GM12864 (cell line): ENCODE data around the gene CPT1C.

Experiments
- DNase-seq: peaks from one replicate; pipeline ENCODE4 v3.0.0-alpha.2; 2011; ENCODE audit warnings: low read depth
- H3K4me3 ChIP-seq: 2 replicates; pipeline ENCODE4 v1.5.1; 2011; ENCODE audit warnings: mild to moderate bottlenecking, low read depth, low read length, control low read depth
- TF ChIP-seq, protein P1 (sequence below): IDR thresholded peaks from 2 replicates; pipeline ENCODE4 v1.5.1; 2011; ENCODE audit warnings: low read depth, mild to moderate bottlenecking, moderate library complexity, low read length, control low read depth, inconsistent platforms; ENCODE audit errors: missing control alignments

Gene CPT1C

DNA sequence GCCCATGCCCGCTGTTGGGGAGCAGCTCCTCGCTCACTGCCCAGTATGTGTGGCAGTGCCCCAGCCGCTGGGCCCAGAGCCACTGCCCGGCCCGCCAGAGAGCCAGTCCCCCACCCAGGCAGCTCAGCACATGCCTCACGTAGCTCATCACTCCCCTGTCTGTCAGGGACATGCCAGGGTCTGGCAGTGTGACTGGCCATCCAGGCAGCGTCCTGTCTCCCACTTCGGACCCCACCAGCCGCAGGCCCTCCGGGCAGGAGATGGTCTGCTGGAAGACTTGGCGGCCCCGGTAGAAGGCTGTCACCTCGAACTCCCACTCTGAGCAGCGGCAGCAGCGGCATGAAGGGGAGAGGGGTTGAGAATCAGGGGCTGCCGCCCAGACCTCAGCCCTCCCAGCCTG, 28.9 kb upstream of the CPT1C start:
- DNase-seq: no peak
- H3K4me3 ChIP-seq: no peak overlapping the region
- TF ChIP-seq, protein P1, sequence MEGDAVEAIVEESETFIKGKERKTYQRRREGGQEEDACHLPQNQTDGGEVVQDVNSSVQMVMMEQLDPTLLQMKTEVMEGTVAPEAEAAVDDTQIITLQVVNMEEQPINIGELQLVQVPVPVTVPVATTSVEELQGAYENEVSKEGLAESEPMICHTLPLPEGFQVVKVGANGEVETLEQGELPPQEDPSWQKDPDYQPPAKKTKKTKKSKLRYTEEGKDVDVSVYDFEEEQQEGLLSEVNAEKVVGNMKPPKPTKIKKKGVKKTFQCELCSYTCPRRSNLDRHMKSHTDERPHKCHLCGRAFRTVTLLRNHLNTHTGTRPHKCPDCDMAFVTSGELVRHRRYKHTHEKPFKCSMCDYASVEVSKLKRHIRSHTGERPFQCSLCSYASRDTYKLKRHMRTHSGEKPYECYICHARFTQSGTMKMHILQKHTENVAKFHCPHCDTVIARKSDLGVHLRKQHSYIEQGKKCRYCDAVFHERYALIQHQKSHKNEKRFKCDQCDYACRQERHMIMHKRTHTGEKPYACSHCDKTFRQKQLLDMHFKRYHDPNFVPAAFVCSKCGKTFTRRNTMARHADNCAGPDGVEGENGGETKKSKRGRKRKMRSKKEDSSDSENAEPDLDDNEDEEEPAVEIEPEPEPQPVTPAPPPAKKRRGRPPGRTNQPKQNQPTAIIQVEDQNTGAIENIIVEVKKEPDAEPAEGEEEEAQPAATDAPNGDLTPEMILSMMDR: no peak

DNA sequence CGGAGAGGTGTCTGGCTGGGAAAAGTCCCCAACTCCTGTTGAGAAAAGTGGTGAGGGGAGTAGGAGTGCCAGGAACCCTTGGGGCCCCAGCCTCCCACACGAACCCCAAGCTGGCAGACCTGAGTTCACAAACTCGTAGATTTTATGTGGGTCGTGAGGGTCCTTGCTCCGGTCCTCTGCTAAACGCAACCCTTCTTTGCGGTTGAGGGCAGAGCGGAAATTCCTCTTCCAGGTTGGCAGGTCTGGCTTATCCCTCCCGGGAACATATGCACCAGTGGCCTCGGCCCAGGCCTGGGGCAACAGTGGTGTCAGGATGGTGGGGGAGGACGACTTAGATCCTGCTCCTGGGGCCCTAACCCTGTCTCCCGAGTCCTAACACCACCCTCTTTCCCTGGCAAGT, 27.7 kb upstream of the CPT1C start:
- no peak for DNase-seq
- no peak overlapping the region; the same call in 1 of the 2 replicates for H3K4me3 ChIP-seq
- TF ChIP-seq, protein P1: no peak

DNA sequence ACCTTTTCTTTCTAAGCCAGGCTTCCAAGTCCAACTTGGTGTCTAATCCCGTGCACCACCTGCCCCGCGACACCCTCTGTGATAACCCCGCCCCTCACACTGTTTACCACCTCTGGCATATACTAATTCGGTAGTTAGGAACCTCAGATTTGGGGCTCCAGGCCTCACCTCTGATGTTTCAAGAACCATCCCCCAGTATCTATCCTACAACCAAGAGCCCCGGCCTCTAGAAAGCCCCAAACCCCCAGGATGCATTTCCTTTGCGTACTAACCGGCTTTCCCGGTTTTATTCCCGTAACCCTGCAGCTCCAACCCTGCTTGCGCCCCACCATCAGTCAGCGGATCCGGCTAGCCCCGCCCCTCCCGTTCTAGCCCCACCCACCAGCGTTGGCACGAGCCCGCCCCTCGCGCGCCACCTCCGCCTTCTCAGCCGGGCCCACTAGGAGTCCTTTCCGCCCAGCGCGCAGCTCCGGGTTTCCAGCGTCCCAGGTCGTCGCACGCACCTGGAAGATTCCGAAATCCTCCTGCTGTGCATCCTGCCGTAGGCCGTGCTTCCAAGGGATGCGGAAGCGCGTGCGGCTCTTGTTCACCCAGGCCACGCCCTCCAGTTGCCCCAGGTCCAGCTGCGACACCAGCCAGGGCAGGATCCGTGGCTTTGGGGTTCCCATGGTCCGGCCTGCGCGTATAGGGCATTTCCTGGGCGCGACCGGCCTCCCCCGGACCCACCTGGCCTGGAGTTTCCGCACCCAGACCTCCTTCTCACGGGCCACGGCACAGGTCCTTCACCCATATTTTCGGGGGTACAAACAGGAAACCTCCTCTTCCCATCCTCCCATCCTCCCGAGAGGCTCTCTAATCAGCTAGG, 26.5 kb upstream of the CPT1C start:
- H3K4me3 ChIP-seq: peak overlapping the region; percentile 94
- no peak for DNase-seq
- TF ChIP-seq, protein P1: no peak

DNA sequence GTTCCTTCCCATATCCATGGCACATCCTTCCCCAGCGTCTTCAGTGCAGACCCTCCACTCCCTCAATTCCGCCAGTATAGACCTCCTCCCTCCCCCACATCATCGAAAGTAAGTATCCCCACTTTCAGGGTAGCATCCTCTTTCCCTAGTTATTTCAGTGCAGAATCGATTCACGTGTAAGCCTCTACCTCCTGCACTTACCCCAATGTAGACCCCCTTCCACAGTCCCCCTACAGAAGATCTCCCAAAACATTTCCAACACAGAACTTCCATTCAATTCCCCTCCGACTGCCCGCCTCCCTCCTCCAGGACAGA, 25.9 kb upstream of the CPT1C start:
- TF ChIP-seq, protein P1: no peak
- peak overlapping the region; percentile 94 for H3K4me3 ChIP-seq
- DNase-seq: no peak

DNA sequence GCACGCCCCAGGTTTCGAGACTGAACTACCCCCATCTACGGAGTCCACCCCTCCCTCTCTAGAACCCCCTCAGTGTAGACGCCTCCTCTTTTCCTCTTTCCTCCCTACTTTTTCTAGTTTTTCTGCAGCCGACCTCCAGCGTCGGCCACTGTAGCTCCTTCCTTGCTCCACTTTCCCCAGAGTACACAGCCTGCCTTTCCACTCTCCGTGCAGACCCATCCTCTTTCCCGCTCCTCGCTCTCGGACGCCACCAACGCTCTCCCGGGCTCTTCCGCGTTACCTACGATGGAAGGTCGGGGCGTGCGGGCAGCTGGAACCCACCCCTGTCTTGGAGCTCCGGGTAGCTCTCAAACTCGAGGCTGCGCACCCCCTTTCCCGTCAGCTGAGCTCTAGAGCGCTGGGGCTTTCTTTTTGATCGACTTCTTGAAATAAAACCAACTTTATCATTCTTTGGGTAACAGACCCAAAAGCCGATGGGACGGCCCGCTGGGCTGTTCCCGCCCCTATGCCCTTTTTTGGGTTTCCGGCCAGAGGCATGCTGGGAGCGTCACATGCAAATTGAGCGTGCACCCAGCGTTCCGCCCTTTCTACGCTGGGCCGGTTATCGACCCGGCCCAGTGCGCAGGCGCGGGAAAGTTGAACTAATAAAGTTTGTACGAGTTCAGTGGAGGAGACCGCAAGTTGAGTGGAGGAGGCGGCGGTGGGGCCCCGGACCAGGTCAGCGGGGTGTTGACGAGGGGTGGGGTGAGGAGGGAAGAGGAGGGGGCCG, 25.4 kb upstream of the CPT1C start, which contains the start of the genes BCL2L12 and IRF3:
Gene BCL2L12 (plus strand): TSS at position 583 of the 769 bp plus-strand sequence. CDS start 760 bp downstream, outside the sequence.
Gene IRF3 (minus strand): TSS at position 507 of the 769 bp plus-strand sequence. CDS start 1,019 bp downstream, outside the sequence.
- peak; percentile 88 for DNase-seq
- H3K4me3 ChIP-seq: peak within 1 kb of the TSS; percentile 94
- TF ChIP-seq, protein P1: no peak

DNA sequence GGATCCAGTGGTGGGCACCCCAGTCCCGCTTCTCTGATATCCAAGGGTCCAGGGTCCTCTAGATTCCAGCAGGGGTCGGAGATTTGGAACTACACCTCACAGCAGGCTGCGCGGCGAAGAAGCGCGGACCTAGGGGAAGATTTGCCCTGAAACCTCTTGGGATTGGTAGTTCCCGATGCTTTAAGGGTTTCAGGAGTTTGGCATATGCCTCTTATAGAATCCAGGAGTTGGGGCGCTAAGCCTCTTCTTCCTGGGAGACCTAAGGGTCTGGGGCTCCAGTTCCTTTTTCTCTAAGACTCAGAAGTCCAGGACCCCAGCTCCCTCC, 24.8 kb upstream of the CPT1C start:
- H3K4me3 ChIP-seq: peak overlapping the region; percentile 94

More for the DNA sequence above, 24.8 kb upstream of the CPT1C start:
- no peak for DNase-seq
- TF ChIP-seq, protein P1: no peak
